Ecto neural progenitor cell (in vitro differentiated cells): ENCODE results near the gene ZRANB1.

ENCODE experiments used
- DNase-seq: peaks from one replicate; pipeline ENCODE4 v3.0.0-alpha.2; 2018; ENCODE audit warnings: low spot score

Gene ZRANB1

GRCh38 chr10:124921261-124921660 is 20.7 kb upstream of the ZRANB1 start:
- no peak for DNase-seq

GRCh38 chr10:124923684-124924083 is 18.2 kb upstream of the ZRANB1 start:
- DNase-seq = no peak

- no peak for DNase-seq
Measured at GRCh38 chr10:124926548-124926947, 15.4 kb upstream of the ZRANB1 start.

- no peak for DNase-seq
Measured at GRCh38 chr10:124928087-124928486, 13.8 kb upstream of the ZRANB1 start.

GRCh38 chr10:124928545-124928944 is 13.4 kb upstream of the ZRANB1 start:
- no peak for DNase-seq

- DNase-seq = no peak
Measured at GRCh38 chr10:124935946-124936345, 6.0 kb upstream of the ZRANB1 start.

- no peak for DNase-seq
Measured at GRCh38 chr10:124936813-124937212, 5.1 kb upstream of the ZRANB1 start.

GRCh38 chr10:124939290-124939689 is 2.6 kb upstream of the ZRANB1 start:
- DNase-seq = no peak

- no peak for DNase-seq
Measured at GRCh38 chr10:124942317-124943169, 620 bp downstream of the ZRANB1 start.

GRCh38 chr10:124943301-124944092 is 1.6 kb downstream of the ZRANB1 start:
- no peak for DNase-seq

- DNase-seq = no peak
Measured at GRCh38 chr10:124944982-124945381, 3.1 kb downstream of the ZRANB1 start.

- DNase-seq = no peak
Measured at GRCh38 chr10:124946945-124947344, 5.0 kb downstream of the ZRANB1 start.

- no peak for DNase-seq
Measured at GRCh38 chr10:124949543-124949942, 7.6 kb downstream of the ZRANB1 start.

GRCh38 chr10:124952123-124952522 is 10.2 kb downstream of the ZRANB1 start:
- no peak for DNase-seq

GRCh38 chr10:124953421-124953820 is 11.5 kb downstream of the ZRANB1 start:
- no peak for DNase-seq

GRCh38 chr10:124955243-124955642 is 13.3 kb downstream of the ZRANB1 start:
- no peak for DNase-seq

- no peak for DNase-seq
Measured at GRCh38 chr10:124955868-124956267, 13.9 kb downstream of the ZRANB1 start.

GRCh38 chr10:124956764-124957163 is 14.8 kb downstream of the ZRANB1 start:
- DNase-seq = no peak

- DNase-seq = no peak
Measured at GRCh38 chr10:124957404-124957947, 15.6 kb downstream of the ZRANB1 start.

GRCh38 chr10:124959564-124959963 is 17.6 kb downstream of the ZRANB1 start:
- DNase-seq = no peak

- no peak for DNase-seq
Measured at GRCh38 chr10:124961248-124961570, 19.3 kb downstream of the ZRANB1 start.

- no peak for DNase-seq
Measured at GRCh38 chr10:124962421-124962820, 20.5 kb downstream of the ZRANB1 start.
